Measurements from ENCODE around the gene DSCAM. TPM values are rescaled to one million over a fixed set of nuclear protein-coding genes. Genes with fewer than 3 reads are reported as not detected.

DSCAM gene
- total RNA-seq, 1 experiment from 2014 or later: not detected

GRCh38 chr21:40760821-40761220 lies 86.1 kb downstream of the DSCAM start:
- ChIA-PET RAD21 (ENCODE audit: low non-redundant PET in 1 of 2, low total read pairs in 2 of 2, uncharacterized antibody in 2 of 2, unreplicated experiment in 2 of 2) (no interaction called here), POLR2A (no interaction called here), CTCF (no interaction called here)
- Histone ChIP-seq H3K27me3 (ENCODE audit: insufficient read depth, low read length) (no peaks in the 10 kb centered on the region), H3K9me3 (ENCODE audit: control insufficient read depth in 1 of 2, insufficient read depth in 1 of 2, low read depth in 1 of 2, low read length in 2 of 2) (peaks cover 10 to 21% of the 10 kb centered on the region in 2 experiments; a peak in 2 of 4 replicates), H3K27ac (ENCODE audit: low read depth, low read length) (no peak overlapping the region), H3K36me3 (ENCODE audit: control insufficient read depth in 1 of 2, insufficient read depth in 2 of 2, low read length in 2 of 2) (no peaks in the 10 kb centered on the region), H4K20me1 (ENCODE audit: insufficient read depth) (no peaks in the 10 kb centered on the region), H3K4me2 (ENCODE audit: low read length) (no peak overlapping the region), H3K9ac (ENCODE audit: low read length) (no peak overlapping the region), H3K4me3 (replicated peaks in 1 of 2; ENCODE audit: low read depth in 1 of 2, low read length in 2 of 2) (no peak overlapping the region), H3K4me1 (ENCODE audit: control insufficient read depth in 1 of 2, insufficient read depth in 2 of 2, low read length in 2 of 2) (no peaks in the 10 kb centered on the region), H2AFZ (ENCODE audit: low read depth, low read length, poor library complexity, severe bottlenecking) (no peak overlapping the region), H3K9me2 (ENCODE audit: insufficient read depth) (no peaks in the 10 kb centered on the region), H3K79me2 (ENCODE audit: insufficient read depth, low read length) (no peaks in the 10 kb centered on the region)
- TF ChIP-seq EZH2 (IDR thresholded peaks at IDR 0.05) (no peak), EZH2phosphoT487 (IDR thresholded peaks at IDR 0.05; ENCODE audit: borderline replicate concordance) (no peak), RAD21 (IDR thresholded peaks at IDR 0.05; ENCODE audit: low read depth) (no peak), FOSL1 (IDR thresholded peaks at IDR 0.05; ENCODE audit: low read depth) (no peak), ZFX (IDR thresholded peaks at IDR 0.05) (no peak), SRF (IDR thresholded peaks at IDR 0.05; ENCODE audit: low read depth) (no peak), ELF1 (IDR thresholded peaks at IDR 0.05; ENCODE audit: borderline replicate concordance, low read depth) (no peak), POLR2A (IDR thresholded peaks at IDR 0.05; ENCODE audit: borderline replicate concordance, extremely low read depth, insufficient read depth, insufficient read length) (no peak), EGR1 (IDR thresholded peaks at IDR 0.05; ENCODE audit: low read depth) (no peak), TCF7L2 (IDR thresholded peaks at IDR 0.05; ENCODE audit: borderline replicate concordance, extremely low read depth, insufficient read depth, insufficient read length) (no peak), CBX3 (IDR thresholded peaks at IDR 0.05; ENCODE audit: low read depth) (no peak), CTCF (IDR thresholded peaks at IDR 0.05 in 2 of 3, conservative IDR thresholded peaks at IDR 0.05 in 1 of 3; ENCODE audit: borderline replicate concordance in 1 of 3, insufficient read depth in 1 of 3, low read depth in 2 of 3, low read length in 2 of 3) (no peak), SP1 (IDR thresholded peaks at IDR 0.05; ENCODE audit: low read depth) (no peak), YY1 (IDR thresholded peaks at IDR 0.05; ENCODE audit: extremely low read depth, insufficient replicate concordance, low read depth, low read length) (no peak), POLR2AphosphoS5 (IDR thresholded peaks at IDR 0.05; ENCODE audit: low read depth, low read length) (no peak), REST (IDR thresholded peaks at IDR 0.05; ENCODE audit: low read depth) (no peak), ATF3 (IDR thresholded peaks at IDR 0.05) (no peak), CEBPB (IDR thresholded peaks at IDR 0.05; ENCODE audit: low read depth) (no peak)
- DNase-seq (ENCODE audit: low read depth, low spot score) (no peak), ATAC-seq (no peak)
- no TSS peak for BruUV-seq (replicated peaks)
- intact Hi-C loops (cut with micrococcal nuclease): no loop called here

Measured in HCT116 (cell line).